Stimulated activated CD4-positive, alpha-beta T cell treated with anti-CD3 and anti-CD28 coated beads, Interleukin-15, amount 100 ng/mL, for 1 hour (primary cell): ENCODE measurements around the gene S100A4.

Experiments used
- DNase-seq, 2 donors: peaks; one replicate each; pipeline ENCODE4 v3.0.0-alpha.2; 2020; ENCODE audit warnings: low read depth in 1 of 2, low spot score in 1 of 2

S100A4 gene

DNA sequence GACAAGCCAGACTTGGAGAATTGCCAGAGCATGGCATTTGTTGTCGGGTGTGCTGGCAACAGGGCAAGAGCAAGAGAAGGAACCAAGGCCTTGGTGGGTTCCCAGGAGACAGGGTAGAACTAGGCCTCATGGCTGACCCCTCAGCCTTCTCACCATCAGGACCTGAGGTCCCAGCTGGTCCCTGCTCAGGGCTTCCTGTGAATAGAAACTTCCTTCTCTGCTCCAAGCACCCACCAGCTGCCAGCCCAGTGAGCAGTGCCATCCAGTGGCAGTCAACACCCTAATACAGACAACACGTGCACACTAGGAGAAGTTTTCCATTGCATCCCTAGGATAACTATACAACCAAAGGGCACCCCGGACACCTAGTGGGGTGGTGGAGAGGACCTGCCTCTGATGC is 32.6 kb downstream of the S100A4 start:
- no peak for DNase-seq

DNA sequence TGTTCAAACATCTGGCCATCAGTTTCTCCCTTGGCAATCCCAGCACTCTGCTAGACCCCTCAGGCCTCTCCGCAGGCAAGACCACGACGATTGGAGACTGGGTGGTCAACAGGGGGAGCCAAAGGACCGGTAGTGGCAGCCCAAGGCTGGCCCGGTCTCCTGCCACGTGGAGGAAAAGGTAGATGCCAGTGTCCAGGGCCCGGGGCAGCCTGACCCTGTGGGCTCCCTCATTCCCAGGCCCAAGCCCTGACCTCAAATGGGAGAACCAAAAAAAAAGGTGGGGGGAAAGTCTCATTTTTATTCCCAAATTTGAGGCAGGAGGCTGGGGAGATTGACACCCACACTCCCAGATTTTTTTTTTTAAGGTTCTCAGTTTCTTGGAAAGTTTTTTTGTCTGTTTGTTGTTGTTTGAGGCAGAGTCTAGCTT is 34.6 kb downstream of the S100A4 start:
- DNase-seq: peak; percentile 59 to 63

GRCh38 chr1:153509729-153510354 is 35.8 kb downstream of the S100A4 start:
- DNase-seq: peak; percentile 32 to 40

DNA sequence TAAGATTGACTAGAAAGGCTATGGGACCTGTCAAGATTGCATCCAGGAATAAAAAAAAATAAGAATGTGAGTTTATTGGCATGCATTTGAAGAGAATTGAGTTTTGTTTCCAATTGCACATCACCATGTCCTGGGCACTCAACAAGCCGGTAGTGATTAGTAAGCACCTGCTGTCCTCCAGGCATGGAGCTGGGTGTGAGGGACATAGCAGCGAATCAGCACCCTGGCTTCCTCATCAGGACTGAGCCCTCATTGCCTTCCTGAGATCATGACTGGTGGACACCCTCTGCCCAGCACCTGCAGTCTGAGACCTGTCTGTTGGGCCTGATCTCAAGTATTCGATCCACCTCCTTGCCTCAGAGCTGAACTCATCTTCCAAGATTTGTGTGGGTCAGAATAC is 36.6 kb downstream of the S100A4 start:
- DNase-seq: no peak

DNA sequence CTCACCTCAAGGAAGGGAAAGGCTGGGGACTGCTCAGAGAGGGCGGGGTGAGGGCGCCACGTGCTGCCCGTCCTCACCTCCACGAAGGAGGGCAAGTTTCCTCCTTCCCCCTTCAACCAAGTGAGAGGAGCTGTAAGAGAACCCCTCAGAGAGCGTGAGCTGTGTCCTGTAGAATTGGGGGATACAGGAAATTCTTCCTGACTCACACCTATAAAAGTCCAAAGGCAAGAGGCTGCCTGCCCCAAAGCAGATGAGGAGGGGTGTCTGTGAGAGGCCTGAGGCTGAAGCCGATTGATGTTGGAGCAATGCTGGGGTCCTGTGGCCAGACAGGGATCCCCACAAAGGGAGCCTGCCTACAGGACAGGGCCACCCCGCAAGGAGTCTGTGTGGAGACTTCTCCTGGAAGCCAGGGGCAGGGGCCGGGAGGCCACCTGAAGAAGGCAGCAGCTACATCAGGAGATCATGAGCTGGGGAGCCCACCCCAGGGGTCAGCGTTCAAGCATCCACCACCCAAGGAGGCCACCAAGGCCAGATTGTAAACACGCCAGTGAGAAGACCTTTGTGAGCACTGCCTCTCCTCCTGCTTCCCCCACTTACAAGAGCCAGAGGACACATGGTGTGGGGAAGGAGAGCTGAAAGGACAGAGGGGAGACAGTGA is 37.6 kb downstream of the S100A4 start:
- DNase-seq: no peak

DNA sequence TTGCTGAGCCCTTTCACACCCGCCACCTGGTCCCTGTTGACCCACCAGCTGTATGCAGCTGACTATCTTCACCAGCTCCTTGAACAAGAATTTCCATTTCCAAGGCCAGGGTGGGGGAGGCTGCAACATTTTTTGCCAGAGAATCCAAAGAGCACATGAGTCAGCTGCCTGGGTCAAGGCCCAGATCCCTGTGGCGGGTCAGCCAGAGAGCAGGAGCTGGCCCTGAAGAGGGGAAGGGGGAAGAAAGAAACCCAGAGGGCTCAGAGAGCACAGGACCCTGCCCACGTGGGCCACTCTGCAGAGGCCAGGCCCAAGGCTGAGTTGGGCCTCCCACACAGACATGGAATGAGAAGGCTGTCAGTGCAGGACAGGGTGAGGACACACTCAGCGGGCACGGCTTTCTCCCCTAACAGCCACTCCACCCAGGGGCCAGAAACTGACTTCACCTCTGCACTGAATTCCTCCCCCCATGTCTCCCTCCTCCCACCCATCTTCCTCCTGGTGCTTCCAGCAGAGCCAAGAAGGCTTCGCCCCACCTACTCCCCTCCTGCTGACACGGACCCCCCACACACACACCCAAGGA is 38.7 kb downstream of the S100A4 start:
- DNase-seq: no peak

DNA sequence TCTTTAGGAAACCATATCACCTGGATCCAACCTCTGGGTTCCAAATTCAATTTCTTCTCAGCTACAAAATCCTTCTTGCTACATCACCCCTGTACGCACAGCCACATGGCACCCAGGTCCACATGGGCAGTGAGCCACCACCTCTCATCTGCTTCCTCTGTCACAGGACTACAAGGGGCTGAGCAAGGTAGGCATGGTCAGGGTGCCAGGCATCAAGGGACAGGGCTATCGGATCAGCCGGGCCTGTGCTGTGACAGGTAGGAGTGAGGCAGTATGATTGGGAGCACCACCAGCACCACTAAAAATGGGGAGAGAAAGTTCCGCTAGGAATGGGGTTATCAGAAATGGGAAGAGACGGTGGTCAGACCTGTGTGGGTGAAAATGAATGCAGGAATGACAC is 39.2 kb downstream of the S100A4 start:
- no peak for DNase-seq

- no peak for DNase-seq
These were observed 40.0 kb downstream of the S100A4 start for GRCh38 chr1:153505576-153505975.

- no peak for DNase-seq
These were observed 41.8 kb downstream of the S100A4 start for GRCh38 chr1:153503766-153504165.

GRCh38 chr1:153498746-153499145 is 46.9 kb downstream of the S100A4 start:
- no peak for DNase-seq

- DNase-seq: no peak
These were observed 50.1 kb downstream of the S100A4 start for GRCh38 chr1:153495536-153495935.

DNA sequence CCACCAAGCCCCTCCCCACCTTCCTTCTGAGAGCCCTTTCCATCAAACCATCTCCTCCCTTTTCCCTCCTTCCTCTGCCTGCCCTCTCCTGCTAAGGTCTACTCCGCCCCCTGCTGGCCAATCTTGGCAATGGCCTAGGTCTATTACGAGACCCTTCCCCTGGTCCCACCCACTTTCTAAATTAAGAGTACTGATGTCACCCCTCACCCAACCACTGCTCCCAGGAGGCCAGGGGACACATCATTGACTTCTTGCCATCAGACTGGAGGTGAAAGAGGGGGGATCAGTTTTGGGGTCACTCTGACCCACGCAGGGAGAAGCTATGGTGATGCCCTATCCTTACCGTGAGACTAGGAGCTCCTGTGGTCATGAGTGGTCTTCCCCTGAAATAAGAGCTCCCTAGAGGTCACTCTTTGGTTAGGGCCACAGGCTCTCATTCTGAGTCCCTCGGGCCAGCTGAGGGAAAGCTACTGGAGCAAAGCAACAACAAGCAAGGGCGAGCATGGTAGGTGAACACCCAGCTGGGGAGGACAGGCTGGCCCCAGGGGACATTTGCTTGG is 50.5 kb downstream of the S100A4 start:
- DNase-seq: peak; percentile 38 to 67
